Fibroblast of lung (primary cell): ENCODE measurements around the gene DVL1.

ENCODE experiments used
- CTCF ChIP-seq, 2 donors: IDR thresholded peaks in 1 of 2; conservative IDR thresholded peaks in 1 of 2; 1 replicate in 1 of 2; 2 replicates in 1 of 2; pipeline ENCODE4 v1.5.1; 2011 to 2012; ENCODE audit warnings: low read length in 2 of 2, control low read depth in 1 of 2, inconsistent platforms in 1 of 2, low read depth in 1 of 2, mild to moderate bottlenecking in 1 of 2
- EZH2 ChIP-seq: IDR thresholded peaks from 2 replicates; pipeline ENCODE4 v1.5.1; 2012; ENCODE audit warnings: low read length, control low read depth, mild to moderate bottlenecking; ENCODE audit errors: missing control alignments

GRCh38 chr1:1349256-1350012 is at the start of gene DVL1:
- TF ChIP-seq CTCF (conservative IDR thresholded peaks at IDR 0.05 in 1 of 2, IDR thresholded peaks at IDR 0.05 in 1 of 2; ENCODE audit: low read depth in 1 of 2, low read length in 2 of 2) (peak; percentile 8 to 28), EZH2 (no peak)
